Thyroid gland (tissue), 4 donors: ENCODE measurements around the gene PRH1.

Source experiments
- POLR2A ChIP-seq, 2 donors: fragments of 450-650 bp; IDR thresholded peaks; one replicate each; pipeline ENCODE4 v1.6.1; 2017; ENCODE audit warnings: antibody characterized with exemption in 2 of 2, mild to moderate bottlenecking in 2 of 2, moderate library complexity in 1 of 2
- TF ChIP-seq, protein P1 (sequence below), 6 experiments: fragments of 200-600 bp in 3 of 6; fragments of 450-650 bp in 3 of 6; sonication (generic) in 3 of 6; IDR thresholded peaks; one replicate each; pipeline ENCODE4 v1.5.1; 2016 to 2019; ENCODE audit warnings: antibody characterized with exemption in 6 of 6, mild to moderate bottlenecking in 2 of 6, inconsistent platforms in 1 of 6, moderate library complexity in 1 of 6

DNA sequence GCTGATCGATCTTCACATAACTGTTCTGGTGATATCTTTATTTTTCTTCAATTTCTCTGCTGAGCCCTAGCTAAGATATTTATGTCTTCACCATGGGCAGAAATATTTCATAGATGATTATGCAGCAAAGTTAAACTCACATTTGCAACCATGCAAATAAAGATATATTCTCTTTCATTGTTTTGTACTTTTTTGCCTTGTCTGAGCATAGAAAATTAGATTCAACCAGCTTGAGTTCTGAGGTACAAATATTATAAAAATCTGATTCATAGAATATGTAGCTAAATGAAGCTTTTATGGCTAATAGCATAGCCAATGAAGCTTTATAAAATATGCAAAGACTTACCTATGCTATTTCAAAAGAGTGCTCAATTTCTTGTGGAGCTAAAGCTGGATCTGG lies 25.4 kb upstream of the PRH1 start, which contains the start of gene TAS2R13:
- TF ChIP-seq, protein P1, sequence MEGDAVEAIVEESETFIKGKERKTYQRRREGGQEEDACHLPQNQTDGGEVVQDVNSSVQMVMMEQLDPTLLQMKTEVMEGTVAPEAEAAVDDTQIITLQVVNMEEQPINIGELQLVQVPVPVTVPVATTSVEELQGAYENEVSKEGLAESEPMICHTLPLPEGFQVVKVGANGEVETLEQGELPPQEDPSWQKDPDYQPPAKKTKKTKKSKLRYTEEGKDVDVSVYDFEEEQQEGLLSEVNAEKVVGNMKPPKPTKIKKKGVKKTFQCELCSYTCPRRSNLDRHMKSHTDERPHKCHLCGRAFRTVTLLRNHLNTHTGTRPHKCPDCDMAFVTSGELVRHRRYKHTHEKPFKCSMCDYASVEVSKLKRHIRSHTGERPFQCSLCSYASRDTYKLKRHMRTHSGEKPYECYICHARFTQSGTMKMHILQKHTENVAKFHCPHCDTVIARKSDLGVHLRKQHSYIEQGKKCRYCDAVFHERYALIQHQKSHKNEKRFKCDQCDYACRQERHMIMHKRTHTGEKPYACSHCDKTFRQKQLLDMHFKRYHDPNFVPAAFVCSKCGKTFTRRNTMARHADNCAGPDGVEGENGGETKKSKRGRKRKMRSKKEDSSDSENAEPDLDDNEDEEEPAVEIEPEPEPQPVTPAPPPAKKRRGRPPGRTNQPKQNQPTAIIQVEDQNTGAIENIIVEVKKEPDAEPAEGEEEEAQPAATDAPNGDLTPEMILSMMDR (IDR thresholded peaks at IDR 0.05): no peak
- TF ChIP-seq POLR2A (IDR thresholded peaks at IDR 0.05): no peak
